NCI-H128 (cell line): ENCODE data around the gene OR2A2.
"Not testable (repeated sequence)": the region's sequence is repeated elsewhere in the genome, so short reads cannot be mapped to it uniquely, and the experiment has no call there.

Source experiments
- DNase-seq: peaks from one replicate; lab custom pipeline; 2025; ENCODE audit not compliant: unreplicated experiment; lab: John Stamatoyannopoulos, UW

The OR2A2 gene

GRCh38 chr7:144109283-144109682 is at the start of gene OR2A2:
Gene OR2A2, plus strand, starts transcription at chr7:144109583. Its CDS starts 0 bp downstream, at chr7:144109583.
- no peak for DNase-seq

- DNase-seq, result no peak
These were observed 45.7 kb upstream of the OR2A2 start for GRCh38 chr7:144063710-144064109.

- no peak for DNase-seq
These were observed 39.9 kb upstream of the OR2A2 start, which contains the start of gene OR2A25 for GRCh38 chr7:144069511-144069910. Gene OR2A25, plus strand, starts transcription at chr7:144069811. Its CDS starts 4,409 bp downstream, at chr7:144074220.

GRCh38 chr7:144069953-144070352 is 39.4 kb upstream of the OR2A2 start:
- DNase-seq, result no peak

- no peak for DNase-seq
These were observed 35.0 kb upstream of the OR2A2 start for GRCh38 chr7:144074374-144074773.

- DNase-seq, result no peak
These were observed 23.4 kb upstream of the OR2A2 start, which contains the start of gene OR2A12 for GRCh38 chr7:144085978-144086377. Gene OR2A12, plus strand, starts transcription at chr7:144086278. Its CDS starts 8,830 bp downstream, at chr7:144095108.

GRCh38 chr7:144086730-144087129 is 22.7 kb upstream of the OR2A2 start:
- no peak for DNase-seq

- DNase-seq, result no peak
These were observed 22.2 kb upstream of the OR2A2 start for GRCh38 chr7:144087230-144087629.

- DNase-seq, result no peak
These were observed 18.7 kb upstream of the OR2A2 start for GRCh38 chr7:144090667-144091066.

GRCh38 chr7:144098776-144099175 is 10.6 kb upstream of the OR2A2 start:
- no peak for DNase-seq

GRCh38 chr7:144100607-144101006 is 8.8 kb upstream of the OR2A2 start:
- DNase-seq, result no peak

GRCh38 chr7:144102041-144102440 is 7.3 kb upstream of the OR2A2 start:
- no peak for DNase-seq

- DNase-seq, result no peak
These were observed 4.2 kb upstream of the OR2A2 start for GRCh38 chr7:144105211-144105610.

- DNase-seq, result no peak
These were observed 889 bp downstream of the OR2A2 start for GRCh38 chr7:144110272-144110671.

- DNase-seq, result no peak
These were observed 4.3 kb downstream of the OR2A2 start for GRCh38 chr7:144113651-144114050.

GRCh38 chr7:144118341-144118740 is 9.0 kb downstream of the OR2A2 start:
- no peak for DNase-seq

- DNase-seq, result no peak
These were observed 13.5 kb downstream of the OR2A2 start, which contains the start of gene OR2A14 for GRCh38 chr7:144122876-144123275. Gene OR2A14, plus strand, starts transcription at chr7:144123176. Its CDS starts 5,937 bp downstream, at chr7:144129113.

GRCh38 chr7:144127714-144128334 is 18.4 kb downstream of the OR2A2 start:
- no peak for DNase-seq

GRCh38 chr7:144129601-144130000 is 20.2 kb downstream of the OR2A2 start:
- not testable (repeated sequence) for DNase-seq

- DNase-seq, result no peak
These were observed 21.3 kb downstream of the OR2A2 start for GRCh38 chr7:144130730-144131129.

- DNase-seq, result no peak
These were observed 22.9 kb downstream of the OR2A2 start for GRCh38 chr7:144132262-144132661.

- no peak for DNase-seq
These were observed 23.9 kb downstream of the OR2A2 start for GRCh38 chr7:144133307-144133706.

GRCh38 chr7:144134116-144134515 is 24.7 kb downstream of the OR2A2 start:
- DNase-seq, result no peak
